ENCODE results near the gene SPSB1.

GRCh38 chr1:9281908-9282695, 10.6 kb upstream of the SPSB1 start:
- TF ChIP-seq, protein P1, sequence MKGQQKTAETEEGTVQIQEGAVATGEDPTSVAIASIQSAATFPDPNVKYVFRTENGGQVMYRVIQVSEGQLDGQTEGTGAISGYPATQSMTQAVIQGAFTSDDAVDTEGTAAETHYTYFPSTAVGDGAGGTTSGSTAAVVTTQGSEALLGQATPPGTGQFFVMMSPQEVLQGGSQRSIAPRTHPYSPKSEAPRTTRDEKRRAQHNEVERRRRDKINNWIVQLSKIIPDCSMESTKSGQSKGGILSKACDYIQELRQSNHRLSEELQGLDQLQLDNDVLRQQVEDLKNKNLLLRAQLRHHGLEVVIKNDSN (IDR thresholded peaks at IDR 0.05) = no peak
- no peak for TF ChIP-seq RAD21 (IDR thresholded peaks at IDR 0.05; ENCODE audit: low read depth)
- TF ChIP-seq EP300 (IDR thresholded peaks at IDR 0.05; ENCODE audit: borderline replicate concordance) = no peak
- no peak for TF ChIP-seq ZBTB7A (IDR thresholded peaks at IDR 0.05; ENCODE audit: low read depth)
- TF ChIP-seq, protein P2, sequence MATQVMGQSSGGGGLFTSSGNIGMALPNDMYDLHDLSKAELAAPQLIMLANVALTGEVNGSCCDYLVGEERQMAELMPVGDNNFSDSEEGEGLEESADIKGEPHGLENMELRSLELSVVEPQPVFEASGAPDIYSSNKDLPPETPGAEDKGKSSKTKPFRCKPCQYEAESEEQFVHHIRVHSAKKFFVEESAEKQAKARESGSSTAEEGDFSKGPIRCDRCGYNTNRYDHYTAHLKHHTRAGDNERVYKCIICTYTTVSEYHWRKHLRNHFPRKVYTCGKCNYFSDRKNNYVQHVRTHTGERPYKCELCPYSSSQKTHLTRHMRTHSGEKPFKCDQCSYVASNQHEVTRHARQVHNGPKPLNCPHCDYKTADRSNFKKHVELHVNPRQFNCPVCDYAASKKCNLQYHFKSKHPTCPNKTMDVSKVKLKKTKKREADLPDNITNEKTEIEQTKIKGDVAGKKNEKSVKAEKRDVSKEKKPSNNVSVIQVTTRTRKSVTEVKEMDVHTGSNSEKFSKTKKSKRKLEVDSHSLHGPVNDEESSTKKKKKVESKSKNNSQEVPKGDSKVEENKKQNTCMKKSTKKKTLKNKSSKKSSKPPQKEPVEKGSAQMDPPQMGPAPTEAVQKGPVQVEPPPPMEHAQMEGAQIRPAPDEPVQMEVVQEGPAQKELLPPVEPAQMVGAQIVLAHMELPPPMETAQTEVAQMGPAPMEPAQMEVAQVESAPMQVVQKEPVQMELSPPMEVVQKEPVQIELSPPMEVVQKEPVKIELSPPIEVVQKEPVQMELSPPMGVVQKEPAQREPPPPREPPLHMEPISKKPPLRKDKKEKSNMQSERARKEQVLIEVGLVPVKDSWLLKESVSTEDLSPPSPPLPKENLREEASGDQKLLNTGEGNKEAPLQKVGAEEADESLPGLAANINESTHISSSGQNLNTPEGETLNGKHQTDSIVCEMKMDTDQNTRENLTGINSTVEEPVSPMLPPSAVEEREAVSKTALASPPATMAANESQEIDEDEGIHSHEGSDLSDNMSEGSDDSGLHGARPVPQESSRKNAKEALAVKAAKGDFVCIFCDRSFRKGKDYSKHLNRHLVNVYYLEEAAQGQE (IDR thresholded peaks at IDR 0.05; ENCODE audit: low read depth) = no peak
- no peak for TF ChIP-seq TAF1 (IDR thresholded peaks at IDR 0.05; ENCODE audit: low read depth)
